SK-MEL-5 (cell line): Measurements from ENCODE around the gene CMAS. TPM values are rescaled to one million over a fixed set of nuclear protein-coding genes. Genes with fewer than 3 reads are reported as not detected.
"Not testable (repeated sequence)": the region's sequence is repeated elsewhere in the genome, so short reads cannot be mapped to it uniquely, and the experiment has no call there.

ENCODE experiments used
- DNase-seq: peaks from one replicate; pipeline ENCODE4 v3.0.0-alpha.2; 2016; ENCODE audit warnings: low read depth, low spot score
- in situ Hi-C: cut with HindIII; loops from 2 replicates; pipeline ENCODE4 v1.10.0; 2016; ENCODE audit warnings: low sequenced_read_pairs, high pct_unique_total_duplicates, low pct_unique_long_range_greater_than_20kb
- total RNA-seq: library from RNA; depleted of rRNA; stranded (reverse); fragments of >200 nt; shearing (Covaris generic); gene quantifications from 2 replicates; pipeline ENCODE4 v1.2.3, GENCODE V29; 2014

The CMAS gene
- total RNA-seq, 1 experiment from 2014 or later, result 33.4 TPM

DNA sequence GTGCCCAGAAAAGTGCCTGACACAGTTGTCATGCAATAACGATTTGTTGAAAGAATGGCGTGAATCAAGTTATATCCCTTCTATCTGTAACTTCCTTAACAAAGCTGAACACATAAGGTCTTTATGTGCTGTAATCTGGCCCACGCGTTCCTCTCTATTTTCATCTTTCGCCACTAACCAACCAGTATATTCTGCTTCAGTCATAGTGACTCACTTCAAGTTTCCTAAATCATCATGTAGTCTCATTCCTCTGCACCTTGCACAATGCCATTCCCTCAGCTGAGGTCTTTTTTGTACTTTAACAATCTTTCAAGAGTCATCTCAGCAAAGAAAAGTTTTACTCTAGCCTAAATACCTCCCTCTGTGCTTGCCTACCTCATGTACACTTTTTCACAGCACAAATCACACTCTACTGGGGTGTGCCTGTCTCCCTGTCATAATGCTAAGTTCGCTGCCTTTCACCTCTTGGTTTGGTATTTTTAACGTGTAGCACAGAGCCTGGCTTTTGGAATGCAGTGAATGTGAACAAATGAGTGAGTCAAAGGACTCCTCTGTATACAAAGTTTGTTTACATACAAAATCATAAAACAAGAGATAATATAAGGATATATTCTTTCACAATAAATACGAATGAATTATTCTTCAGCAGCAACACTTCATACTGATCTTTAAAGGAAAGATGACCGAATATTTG, 2.9 kb upstream of the CMAS start:
- DNase-seq, result no peak
- in situ Hi-C loops, result no loop called here

DNA sequence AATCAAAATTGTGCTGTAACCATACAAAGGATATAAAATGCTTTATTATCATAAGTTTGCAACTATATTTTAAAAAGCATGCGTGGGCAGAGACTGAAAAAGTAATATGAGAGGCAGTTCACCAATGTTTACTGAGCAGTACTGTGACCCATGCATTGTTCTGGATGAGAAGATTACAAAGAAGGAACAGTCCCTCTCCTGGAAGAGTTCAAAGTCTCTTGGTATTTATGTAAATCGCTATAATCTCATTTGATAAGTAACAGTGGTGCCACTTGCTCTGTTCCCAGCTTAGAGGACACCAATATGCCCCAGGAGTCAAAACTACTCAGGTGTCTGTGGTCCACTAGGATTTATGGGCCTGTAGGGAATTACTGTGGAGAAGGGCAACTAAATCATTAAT, 2.1 kb upstream of the CMAS start:
- in situ Hi-C loops, result no loop called here
- no peak for DNase-seq

DNA sequence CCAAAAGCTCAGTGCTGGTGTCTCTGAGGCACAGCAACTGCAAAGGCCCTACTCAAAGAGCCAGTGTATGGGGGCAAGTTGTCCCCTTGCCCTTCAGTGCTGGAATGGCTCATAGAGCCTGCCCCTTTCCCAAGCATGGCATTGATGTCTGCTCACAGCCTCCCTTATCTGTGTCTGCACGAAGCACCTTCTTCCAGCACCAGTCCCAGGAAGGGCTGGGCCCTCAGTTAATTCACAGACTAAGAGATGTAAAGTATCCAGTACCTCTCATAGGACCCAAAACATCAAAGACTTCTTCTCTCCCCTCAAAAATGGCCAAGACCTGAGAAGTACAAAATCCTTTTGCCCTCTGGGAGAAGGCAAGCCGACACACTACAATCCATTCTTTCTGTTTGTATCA, 1.6 kb upstream of the CMAS start:
- in situ Hi-C loops, result no loop called here

GRCh38 chr12:22046968-22047390, 961 bp downstream of the CMAS start:
- in situ Hi-C loops, result no loop called here

More for the DNA sequence above, 1.6 kb upstream of the CMAS start:
- no peak for DNase-seq

GRCh38 chr12:22047494-22047893, 1.5 kb downstream of the CMAS start:
- DNase-seq, result no peak
- in situ Hi-C loops, result no loop called here

More at GRCh38 chr12:22046968-22047390, 961 bp downstream of the CMAS start:
- no peak for DNase-seq

DNA sequence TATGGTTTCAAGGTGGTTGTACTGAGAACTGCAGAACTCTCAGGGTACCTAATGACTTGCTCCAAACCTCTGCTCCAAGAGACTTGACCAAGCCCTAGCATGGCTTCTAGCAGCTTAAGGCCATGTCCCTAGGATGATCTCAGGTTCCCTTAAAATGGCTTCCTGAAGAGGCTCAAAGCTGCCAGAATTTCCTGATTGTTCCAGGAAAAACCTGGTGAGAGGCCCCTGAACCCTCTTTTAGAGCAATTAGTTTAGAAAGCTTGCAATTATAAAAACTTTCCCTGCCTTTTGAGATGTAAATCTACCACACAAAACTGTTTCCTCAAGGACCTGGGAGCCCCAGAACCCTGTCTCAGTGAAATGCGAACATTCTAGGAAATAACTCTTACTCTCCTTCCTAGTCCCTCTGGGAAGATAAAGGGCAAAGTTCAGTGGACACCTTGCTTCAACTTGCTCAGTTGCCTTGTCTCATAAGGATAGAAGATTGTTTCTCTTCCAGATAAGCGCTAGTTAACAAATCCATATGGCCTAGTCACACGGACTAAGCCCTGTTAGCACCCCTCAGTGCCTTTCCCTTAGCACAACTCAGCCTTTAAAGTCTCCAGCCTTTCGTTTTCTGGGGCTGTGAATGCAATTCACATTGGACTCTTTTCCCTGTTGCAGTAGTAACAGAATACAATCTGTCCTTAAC, 2.5 kb downstream of the CMAS start:
- in situ Hi-C loops, result no loop called here
- no peak for DNase-seq

- in situ Hi-C loops, result no loop called here
- DNase-seq, result no peak
Measured at GRCh38 chr12:22050078-22050477, 4.1 kb downstream of the CMAS start.

DNA sequence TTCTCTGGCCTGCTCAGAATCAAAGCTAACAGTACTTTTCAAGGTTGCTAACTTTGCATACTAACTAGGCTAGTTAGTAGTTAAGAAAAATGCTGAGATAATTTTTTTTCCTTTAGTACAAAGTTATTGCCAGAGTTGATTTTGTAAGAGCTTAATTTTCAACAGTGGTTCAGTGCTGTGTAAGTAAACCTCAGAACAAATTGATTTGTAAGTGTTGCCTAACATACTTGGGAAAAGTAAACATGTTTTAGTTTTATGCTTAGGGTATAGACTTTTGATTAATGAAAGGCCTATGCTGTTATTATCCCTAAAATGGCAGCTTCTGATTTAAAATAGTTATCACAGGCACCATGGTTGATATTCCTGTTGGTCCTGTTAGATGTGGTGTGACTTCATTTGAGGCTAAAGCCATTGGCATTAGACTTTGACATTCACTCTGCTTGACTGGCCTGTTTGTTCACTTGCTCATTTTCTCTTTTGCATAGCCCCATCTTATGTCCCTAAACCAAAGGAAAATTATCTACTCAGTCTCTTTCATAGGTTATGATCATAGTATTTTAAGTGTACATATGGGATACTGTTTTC, 5.2 kb downstream of the CMAS start:
- DNase-seq, result no peak
- in situ Hi-C loops, result no loop called here

DNA sequence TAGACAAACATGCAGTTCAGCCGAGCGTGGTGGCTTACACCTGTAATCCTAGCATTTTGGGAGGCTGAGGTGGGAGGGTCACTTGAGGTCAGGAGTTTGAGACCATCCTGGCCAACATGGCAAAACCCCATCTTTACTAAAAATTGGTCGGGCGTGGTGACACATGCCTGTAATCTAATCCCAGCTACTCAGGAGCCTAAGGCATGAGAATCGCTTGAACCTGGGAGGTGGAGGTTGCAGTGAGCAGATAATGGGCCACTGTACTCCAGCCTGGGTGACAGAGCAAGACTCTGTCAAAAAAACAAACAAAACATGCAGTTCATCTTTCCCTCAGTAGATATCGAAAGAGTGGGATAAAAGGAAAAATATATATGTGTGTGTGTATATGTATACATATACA, 7.0 kb downstream of the CMAS start:
- DNase-seq, in situ Hi-C loops: not testable (repeated sequence)

DNA sequence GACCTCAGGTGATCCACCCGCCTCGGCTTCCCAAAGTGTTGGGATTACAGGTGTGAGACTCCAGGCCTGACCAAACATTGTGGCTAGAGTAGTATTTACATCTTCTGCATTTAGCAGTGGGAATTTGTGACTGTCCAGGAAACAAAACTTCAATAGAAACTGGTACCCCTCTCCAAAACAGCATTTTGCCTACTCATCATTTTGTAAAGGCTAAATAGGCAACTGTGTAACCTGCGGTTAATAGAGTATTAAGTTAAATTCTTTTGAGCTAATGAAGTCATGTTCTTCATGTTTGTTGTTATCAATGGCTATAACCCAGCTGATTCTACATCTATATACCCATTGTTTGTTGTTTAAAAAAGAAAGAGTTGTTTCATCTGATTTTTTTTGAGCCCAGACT, 8.1 kb downstream of the CMAS start:
- DNase-seq, result no peak
- in situ Hi-C loops, result no loop called here

GRCh38 chr12:22056607-22057006, 10.6 kb downstream of the CMAS start:
- no peak for DNase-seq
- in situ Hi-C loops, result no loop called here

DNA sequence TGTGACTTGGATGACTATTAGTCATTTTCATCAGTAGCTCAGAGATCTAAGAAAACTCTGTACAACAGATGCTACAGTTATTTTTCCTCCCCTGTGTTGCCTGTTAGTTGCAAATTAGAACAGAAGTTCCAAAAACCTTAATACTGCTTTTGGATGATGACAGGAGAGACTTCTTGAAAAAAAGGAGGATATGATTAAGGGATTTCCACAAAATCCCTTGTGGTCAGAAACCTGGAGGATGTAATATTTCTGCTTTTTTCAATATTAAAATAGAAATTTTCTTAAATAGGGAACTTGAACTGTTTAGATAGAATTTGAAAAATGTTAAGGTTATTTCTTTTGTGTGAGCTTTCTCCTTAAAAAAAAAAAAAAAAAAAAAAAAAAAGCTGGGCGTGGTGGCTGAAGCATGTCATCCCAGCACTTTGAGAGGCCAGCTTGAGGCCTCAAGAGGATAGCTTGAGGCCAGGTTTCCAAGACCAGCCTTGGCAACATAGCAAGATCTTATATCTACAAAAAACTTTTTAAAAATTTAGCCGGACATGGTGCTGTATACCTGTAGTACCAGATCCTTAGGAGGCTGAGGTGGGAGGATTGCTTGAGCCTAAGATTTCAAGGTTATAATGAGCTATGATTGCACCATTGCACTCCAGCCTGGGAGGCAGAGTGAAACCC, 14.1 kb downstream of the CMAS start:
- in situ Hi-C loops, result no loop called here
- DNase-seq, result peak; percentile 44

DNA sequence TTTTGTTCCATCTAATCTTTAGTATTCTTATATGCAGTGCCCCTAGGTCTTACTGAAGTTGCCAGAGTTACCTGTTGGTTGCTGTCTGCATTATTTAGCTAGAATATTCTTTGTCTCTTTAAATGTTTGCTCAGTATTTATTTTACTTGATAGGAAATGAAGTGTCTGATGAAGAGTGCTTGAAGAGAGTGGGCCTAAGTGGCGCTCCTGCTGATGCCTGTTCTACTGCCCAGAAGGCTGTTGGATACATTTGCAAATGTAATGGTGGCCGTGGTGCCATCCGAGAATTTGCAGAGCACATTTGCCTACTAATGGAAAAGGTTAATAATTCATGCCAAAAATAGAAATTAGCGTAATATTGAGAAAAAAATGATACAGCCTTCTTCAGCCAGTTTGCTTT, 18.9 kb downstream of the CMAS start:
- DNase-seq, result no peak
- in situ Hi-C loops, result no loop called here

DNA sequence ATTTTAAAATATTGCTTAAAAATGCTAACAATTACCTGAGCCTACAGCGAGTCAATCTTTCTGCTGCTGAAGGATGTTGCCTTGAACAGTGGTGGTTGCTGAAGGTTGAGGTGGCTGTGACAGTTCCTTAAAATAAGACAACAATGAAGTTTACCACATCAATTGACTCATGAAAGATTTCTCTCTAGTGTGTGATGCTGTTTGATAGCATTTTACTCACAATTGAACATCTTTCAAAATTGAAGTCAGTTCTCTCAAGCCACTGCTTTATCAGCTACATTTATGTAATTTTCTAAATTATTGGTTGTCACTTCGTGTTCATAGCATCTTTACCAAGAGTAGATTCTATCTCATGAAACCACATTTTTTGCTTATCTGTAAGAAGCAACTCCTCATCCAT, 20.3 kb downstream of the CMAS start:
- in situ Hi-C loops, result no loop called here
- DNase-seq, result no peak

- DNase-seq, result no peak
- in situ Hi-C loops, result no loop called here
Measured at GRCh38 chr12:22069851-22070250, 23.8 kb downstream of the CMAS start.

DNA sequence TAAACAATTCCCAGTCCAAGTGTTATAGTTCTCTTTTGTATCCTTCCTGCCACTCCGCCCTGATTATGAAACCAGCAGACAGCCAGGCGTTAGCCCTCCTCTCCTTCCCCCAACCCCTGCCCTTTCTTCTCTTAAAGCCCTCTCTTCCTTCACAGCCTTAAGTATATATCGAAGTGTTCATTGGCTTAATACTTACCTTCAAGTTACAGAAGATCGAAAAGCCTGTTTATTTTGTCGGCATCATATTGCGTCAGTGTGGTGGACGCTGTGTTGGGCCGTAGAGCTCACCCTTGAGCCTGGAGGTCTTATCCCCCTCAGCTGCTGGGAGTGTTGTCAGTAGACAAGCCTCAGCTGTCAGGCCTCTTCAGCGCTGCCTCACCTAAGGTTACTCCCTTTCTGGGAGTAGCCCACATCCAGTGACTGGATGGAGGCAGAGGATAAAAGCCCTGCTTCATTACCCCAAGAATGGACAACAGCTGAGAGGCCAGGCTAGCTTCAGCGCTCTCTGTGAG, 36.2 kb downstream of the CMAS start:
- in situ Hi-C loops, result no loop called here

GRCh38 chr12:22083167-22083566, 37.1 kb downstream of the CMAS start:
- in situ Hi-C loops, result no loop called here
- DNase-seq, result peak; percentile 76

More for the DNA sequence above, 36.2 kb downstream of the CMAS start:
- no peak for DNase-seq

DNA sequence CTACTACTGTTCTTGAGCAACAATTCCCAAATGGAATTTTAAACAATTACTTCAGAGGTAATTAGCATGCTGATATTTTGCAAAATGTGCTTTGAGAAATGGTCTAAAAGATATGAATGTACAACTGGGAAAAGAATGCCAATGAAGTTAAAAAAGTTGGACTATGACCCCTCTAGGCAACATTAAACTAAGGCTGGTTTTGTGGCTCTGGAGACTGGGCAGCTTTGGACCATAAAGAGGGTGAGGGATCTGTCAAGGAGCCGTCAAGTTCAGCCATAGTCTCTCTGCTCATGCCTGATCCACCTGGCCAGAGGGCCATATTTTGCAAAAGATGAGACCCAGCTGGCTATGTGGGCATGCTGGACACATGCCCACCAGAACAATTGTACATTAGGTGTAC, 38.8 kb downstream of the CMAS start:
- DNase-seq, result no peak
- in situ Hi-C loops, result no loop called here
